Ramos (cell line): ENCODE measurements around the gene ANKRD2.
"Not testable (repeated sequence)": the region's sequence is repeated elsewhere in the genome, so short reads cannot be mapped to it uniquely, and the experiment has no call there.

Source experiments
- in situ Hi-C: fragments of 300-500 bp; cut with MboI; formaldehyde crosslinking; loops from one replicate; pipeline ENCODE4 v1.14.3; 2022; ENCODE audit warnings: low sequenced_read_pairs; ENCODE audit not compliant: unreplicated experiment

ANKRD2 gene

GRCh38 chr10:97570146-97570788, 2.3 kb upstream of the ANKRD2 start:
- in situ Hi-C loops: no loop called here

DNA sequence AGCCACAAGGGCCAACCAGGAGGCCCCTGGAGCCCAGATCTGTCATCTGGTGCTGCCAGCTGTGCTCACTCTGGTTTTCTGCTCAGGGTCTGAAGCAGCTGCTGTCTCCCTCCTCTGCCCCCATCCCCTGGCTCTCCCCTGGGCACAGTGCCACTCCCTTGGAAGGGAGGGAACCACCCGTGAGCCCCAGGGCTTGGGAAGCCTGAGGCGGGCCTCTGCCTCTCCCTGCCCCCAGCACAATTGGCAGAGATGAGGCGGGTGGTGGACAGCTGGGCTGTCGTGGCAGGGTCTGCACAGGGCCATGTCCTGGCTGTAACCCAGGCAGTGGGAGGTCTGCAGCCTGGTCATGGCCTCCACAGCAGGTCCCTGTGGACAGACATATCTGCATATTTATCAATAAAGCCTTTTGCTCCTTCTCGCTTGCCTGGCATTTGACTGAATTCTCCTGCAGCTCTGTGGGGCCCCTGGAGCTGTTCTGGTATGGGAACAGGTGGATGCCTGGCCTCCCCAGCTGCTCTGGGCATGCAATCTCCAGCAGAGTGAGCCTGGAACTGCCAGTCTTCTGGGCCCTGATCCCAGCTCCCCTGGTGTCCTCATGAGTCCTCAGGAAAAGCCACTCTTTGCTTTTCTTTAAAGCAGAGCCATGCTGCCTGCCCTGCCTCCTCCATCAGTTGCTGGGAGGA, 1.6 kb upstream of the ANKRD2 start:
- in situ Hi-C loops: no loop called here

DNA sequence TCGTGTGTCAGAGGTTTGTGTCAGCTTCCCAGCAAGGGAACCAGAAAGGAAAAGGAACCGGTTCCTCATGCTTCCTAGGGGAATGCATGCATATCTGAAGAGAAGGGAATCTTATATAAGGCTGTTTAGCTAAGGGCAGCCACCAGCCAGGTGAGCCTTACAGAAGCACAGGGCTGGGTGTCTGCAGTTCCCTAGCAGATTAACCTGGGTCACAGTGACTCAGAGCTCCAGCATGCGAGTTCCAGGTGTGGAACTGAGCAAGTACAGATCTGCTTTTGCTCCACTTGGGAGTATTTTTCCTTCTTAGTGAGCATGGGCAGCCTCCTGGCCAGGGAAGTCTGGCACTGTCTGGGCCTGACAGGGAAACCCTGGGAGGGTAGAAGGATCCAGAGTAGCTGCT, 957 bp upstream of the ANKRD2 start:
- in situ Hi-C loops: no loop called here

- in situ Hi-C loops: no loop called here
These were observed 442 bp downstream of the ANKRD2 start for GRCh38 chr10:97573021-97573420.

DNA sequence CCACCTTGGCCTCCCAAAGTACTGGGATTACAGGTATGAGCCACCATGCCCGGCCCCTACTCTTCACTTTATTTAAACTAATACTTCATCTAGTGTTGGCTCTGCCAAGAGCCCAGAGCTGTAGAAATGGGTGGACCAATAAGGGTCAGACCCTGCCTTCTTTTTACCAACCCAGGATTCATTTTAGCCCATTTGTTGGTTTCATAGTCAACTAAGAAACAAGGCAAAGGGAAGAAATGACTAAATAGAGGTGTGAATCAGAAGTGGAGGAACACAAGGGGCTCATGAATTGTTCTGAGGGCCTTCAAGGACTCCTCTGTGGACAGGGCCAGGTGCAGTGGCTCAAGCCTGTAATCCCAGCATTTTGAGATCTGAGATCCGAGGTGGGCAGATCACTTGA, 1.1 kb downstream of the ANKRD2 start:
- in situ Hi-C loops: no loop called here

GRCh38 chr10:97574374-97575126, 2.0 kb downstream of the ANKRD2 start:
- in situ Hi-C loops: no loop called here

DNA sequence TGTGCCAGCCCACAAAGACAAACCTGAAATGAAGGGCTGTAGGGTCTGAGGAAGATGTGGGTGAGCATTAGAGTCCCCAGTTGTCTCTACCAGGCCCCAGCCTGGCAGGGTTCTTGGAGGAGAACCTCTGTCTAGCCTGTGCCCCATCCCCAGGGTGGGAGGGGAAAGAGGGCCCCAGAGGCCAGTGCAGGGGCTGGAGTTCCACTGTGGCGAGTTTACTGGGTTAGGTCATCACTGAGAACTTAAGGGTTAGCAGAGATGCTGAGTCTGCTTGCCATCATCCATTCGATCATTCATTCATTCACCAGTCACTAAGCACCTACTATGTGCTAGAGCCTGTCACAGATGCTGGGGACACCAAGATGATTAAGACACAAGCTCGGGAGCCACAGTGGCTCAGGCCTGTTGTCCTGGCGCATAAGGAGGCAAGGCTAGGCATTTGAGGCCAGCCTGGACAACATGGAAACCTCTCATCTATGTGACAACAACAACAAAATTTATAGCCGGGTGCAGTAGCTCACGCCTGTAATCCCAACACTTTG, 2.6 kb downstream of the ANKRD2 start:
- in situ Hi-C loops: no loop called here

- in situ Hi-C loops: not testable (repeated sequence)
These were observed 3.9 kb downstream of the ANKRD2 start for GRCh38 chr10:97576487-97576886.

DNA sequence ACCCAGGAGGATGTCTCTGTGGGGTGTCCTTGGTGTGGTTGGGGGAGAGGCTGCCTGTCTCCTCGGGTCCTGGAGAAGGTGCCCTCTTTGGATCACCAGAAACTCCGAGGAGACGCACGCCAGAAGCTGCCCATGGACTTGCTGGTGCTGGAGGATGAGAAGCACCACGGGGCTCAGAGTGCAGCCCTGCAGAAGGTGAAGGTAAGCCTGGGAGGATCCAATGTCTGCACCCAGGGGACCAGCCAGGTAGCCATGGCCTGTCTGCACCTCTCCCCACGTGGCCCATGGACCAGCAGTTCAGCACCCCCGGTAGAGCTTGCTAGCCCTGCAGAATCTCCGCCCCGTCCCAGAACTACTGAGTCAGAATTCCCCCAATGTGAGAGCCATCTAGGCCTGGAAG, 5.1 kb downstream of the ANKRD2 start:
- in situ Hi-C loops: no loop called here

GRCh38 chr10:97578171-97578844, 5.7 kb downstream of the ANKRD2 start:
- in situ Hi-C loops: no loop called here

DNA sequence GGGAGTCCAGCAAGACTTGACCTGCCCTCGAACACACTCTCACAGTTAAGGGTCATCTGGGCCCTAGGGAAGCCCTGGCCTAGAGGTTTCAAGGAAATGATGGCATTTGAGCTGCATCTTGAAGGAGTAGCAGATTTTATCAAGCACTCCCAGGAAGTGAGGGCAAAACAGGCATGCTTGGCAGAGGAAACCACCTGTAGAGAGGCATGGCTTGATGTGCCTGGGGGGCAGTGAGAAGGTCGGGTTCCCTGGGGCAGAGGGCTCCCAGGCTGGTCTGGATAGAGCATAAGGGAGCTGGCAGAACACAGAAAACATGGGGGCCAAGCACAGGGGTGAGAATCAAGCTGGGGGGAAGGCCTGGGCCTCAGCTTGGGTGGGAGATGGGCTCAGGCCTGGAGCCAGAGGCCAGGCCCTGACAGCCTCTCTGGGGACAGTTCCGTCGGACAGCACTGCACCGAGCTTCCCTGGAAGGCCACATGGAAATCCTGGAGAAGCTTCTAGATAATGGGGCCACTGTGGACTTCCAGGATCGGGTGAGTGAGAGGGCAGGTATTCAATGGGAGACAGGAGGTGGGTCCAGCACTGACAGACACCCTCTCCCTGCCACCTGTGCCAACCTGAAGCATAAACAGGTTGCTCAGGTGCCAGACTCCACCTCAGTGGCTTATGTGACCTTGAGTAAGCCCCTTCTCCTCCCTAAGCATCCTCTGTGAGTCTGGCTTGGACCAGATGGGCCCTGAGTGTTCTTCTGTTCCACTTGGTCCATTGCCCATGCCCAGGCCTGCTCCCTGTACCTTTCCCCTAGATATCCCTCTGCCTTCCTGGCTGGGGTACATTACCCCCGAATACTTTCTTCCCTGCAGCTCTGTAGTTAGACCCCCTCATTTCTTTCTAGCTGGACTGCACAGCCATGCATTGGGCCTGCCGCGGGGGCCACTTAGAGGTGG, 8.1 kb downstream of the ANKRD2 start:
- in situ Hi-C loops: no loop called here

DNA sequence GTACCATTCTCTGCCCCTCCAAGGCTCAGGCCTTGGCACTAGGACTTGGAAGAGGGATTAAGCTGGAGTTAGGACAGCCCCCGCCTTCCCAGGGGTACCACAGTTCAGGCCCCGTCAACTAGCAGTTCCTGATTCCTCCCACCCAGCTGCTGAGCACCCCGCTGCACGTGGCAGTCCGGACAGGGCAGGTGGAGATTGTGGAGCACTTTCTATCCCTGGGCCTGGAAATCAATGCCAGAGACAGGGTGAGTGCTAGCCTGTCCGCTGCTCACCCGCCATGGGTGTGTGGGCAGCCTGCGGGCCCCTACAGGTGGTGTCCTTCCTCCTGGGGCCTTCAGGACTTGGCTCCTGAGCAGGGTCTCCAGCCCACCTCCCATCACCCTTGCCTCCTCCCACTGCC, 9.6 kb downstream of the ANKRD2 start:
- in situ Hi-C loops: no loop called here

GRCh38 chr10:97583476-97583875, 10.9 kb downstream of the ANKRD2 start:
- in situ Hi-C loops: no loop called here

GRCh38 chr10:97584060-97584797, 11.7 kb downstream of the ANKRD2 start, which contains the start of gene HOGA1:
Gene HOGA1, plus strand, starts transcription at chr10:97584389. Its CDS starts 315 bp downstream, at chr10:97584704.
- in situ Hi-C loops: no loop called here

DNA sequence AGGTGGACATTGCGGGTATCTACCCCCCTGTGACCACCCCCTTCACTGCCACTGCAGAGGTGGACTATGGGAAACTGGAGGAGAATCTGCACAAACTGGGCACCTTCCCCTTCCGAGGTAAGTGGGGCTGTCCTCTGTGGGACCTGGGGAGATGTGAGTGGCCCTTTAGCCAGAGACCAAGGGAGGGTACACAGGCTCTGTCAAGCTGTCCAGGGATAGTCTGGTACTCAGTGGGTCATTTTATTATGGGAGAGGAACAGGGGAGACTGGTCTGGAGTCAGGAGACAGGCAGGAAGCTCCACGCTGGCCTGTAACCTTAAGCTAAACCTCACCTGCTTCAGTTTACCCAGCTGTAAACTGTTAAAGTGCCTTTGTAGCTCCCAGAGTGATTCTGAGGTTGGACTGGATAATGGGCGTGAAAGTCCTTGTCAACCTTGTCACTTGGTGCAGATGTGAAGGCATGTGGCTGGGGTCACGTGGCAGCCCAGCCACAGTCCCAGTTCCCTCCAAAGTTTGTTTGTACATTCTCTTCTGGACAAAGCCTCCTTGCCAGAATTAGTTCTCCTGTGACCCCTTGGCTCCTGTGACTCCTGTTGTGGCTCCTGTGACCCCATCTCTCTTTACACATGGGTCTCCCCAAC, 12.3 kb downstream of the ANKRD2 start:
- in situ Hi-C loops: no loop called here

DNA sequence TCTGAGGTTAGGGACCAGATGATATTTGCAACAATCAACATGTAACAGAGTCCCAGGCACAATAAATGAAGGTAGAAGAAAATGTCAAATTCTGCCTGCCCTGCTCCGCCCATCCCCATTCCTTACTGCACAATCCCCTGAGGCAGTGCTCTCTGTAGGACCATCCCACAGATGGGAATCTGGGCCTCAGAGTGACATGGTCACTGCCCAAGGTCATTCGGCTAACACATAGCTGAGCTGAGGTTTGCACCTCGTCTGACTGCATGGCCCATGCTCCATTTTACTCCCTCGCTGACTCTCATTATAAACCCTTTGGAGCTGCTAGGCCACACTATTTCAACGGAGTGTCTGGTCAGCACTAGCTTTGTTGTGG, 12.8 kb downstream of the ANKRD2 start:
- in situ Hi-C loops: no loop called here

GRCh38 chr10:97587183-97587582, 14.6 kb downstream of the ANKRD2 start:
- in situ Hi-C loops: no loop called here

DNA sequence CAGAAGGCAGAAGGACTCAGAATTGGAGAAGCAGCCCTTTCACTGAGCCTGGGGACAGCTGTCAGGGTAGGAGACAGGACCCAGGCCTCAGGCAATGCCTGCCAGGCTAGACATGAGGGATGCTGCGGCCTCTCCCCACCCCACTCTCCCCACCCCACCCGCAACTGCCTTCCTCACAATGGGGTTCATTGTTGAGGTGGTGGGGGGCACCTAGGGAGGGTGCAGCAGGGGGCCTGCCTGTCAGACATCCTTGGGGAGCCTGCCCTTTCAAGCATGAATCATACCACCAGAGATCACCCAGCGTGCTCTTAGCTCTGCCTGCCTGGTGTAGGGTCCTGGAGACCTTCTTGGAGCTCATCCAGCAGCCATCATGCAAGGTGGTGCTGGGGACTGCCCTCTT, 16.9 kb downstream of the ANKRD2 start, which contains the start of gene C10orf62:
Gene C10orf62, plus strand, starts transcription at position 243 of the 400 bp plus-strand sequence. CDS start 177 bp downstream, outside the sequence.
- in situ Hi-C loops: no loop called here
